KOPT-K1 (cell line): ENCODE data around the gene LZTR1.

Source experiments
- H3K27ac ChIP-seq: fragments of 200-600 bp; sonication (generic); 2 replicates; pipeline ENCODE4 v1.5.1; 2016; ENCODE audit warnings: antibody characterized with exemption, mild to moderate bottlenecking, low read depth, low read length; ENCODE audit not compliant: poor library complexity, severe bottlenecking
- H3K36me3 ChIP-seq: fragments of 200-600 bp; sonication (generic); 2 replicates; pipeline ENCODE4 v1.5.1; 2017; ENCODE audit warnings: antibody characterized with exemption, mild to moderate bottlenecking, low read length, moderate library complexity; ENCODE audit not compliant: insufficient read depth
- H3K9me3 ChIP-seq: fragments of 200-600 bp; sonication (generic); 2 replicates; pipeline ENCODE4 v1.5.1; 2017; ENCODE audit warnings: antibody characterized with exemption, low read length, mild to moderate bottlenecking; ENCODE audit not compliant: insufficient read depth, poor library complexity, severe bottlenecking

LZTR1 gene

GRCh38 chr22:20993304-20994127, 11.4 kb downstream of the LZTR1 start:
- Histone ChIP-seq H3K27ac (no peak overlapping the region), H3K36me3 (peaks cover 67% of the 10 kb centered on the region), H3K9me3 (no peaks in the 10 kb centered on the region)

GRCh38 chr22:20994128-20994901, 12.2 kb downstream of the LZTR1 start:
- Histone ChIP-seq H3K27ac (no peak overlapping the region), H3K9me3 (no peaks in the 10 kb centered on the region), H3K36me3 (peaks cover 69% of the 10 kb centered on the region)

- Histone ChIP-seq H3K36me3 (peaks cover 74% of the 10 kb centered on the region), H3K27ac (no peak overlapping the region)
These were observed 12.8 kb downstream of the LZTR1 start for GRCh38 chr22:20994902-20995241.

GRCh38 chr22:20995329-20996030, 13.4 kb downstream of the LZTR1 start:
- Histone ChIP-seq H3K36me3 (peaks cover 79% of the 10 kb centered on the region), H3K27ac (no peak overlapping the region), H3K9me3 (no peaks in the 10 kb centered on the region)

More at GRCh38 chr22:20994902-20995241, 12.8 kb downstream of the LZTR1 start:
- no peaks in the 10 kb centered on the region for H3K9me3 ChIP-seq

- no peaks in the 10 kb centered on the region for H3K9me3 ChIP-seq
- no peak overlapping the region for H3K27ac ChIP-seq
- peaks cover 76% of the 10 kb centered on the region for H3K36me3 ChIP-seq
These were observed 13.9 kb downstream of the LZTR1 start for GRCh38 chr22:20996031-20996410.

- peaks cover 67% of the 10 kb centered on the region for H3K36me3 ChIP-seq
- no peaks in the 10 kb centered on the region for H3K9me3 ChIP-seq
- H3K27ac ChIP-seq, result no peak overlapping the region
These were observed 14.8 kb downstream of the LZTR1 start for GRCh38 chr22:20996598-20997535.

GRCh38 chr22:20997536-20998257, 15.6 kb downstream of the LZTR1 start:
- Histone ChIP-seq H3K36me3 (peaks cover 59% of the 10 kb centered on the region), H3K9me3 (no peaks in the 10 kb centered on the region), H3K27ac (no peak overlapping the region)

- Histone ChIP-seq H3K27ac (no peak overlapping the region), H3K9me3 (no peaks in the 10 kb centered on the region), H3K36me3 (peaks cover 52% of the 10 kb centered on the region)
These were observed 16.6 kb downstream of the LZTR1 start for GRCh38 chr22:20998411-20999336.

GRCh38 chr22:20999350-21000206, 17.5 kb downstream of the LZTR1 start:
- Histone ChIP-seq H3K36me3 (peaks cover 52% of the 10 kb centered on the region), H3K27ac (peak overlapping the region; percentile 91), H3K9me3 (no peaks in the 10 kb centered on the region)

- H3K36me3 ChIP-seq, result peaks cover 52% of the 10 kb centered on the region
- peak overlapping the region; percentile 91 for H3K27ac ChIP-seq
- H3K9me3 ChIP-seq, result no peaks in the 10 kb centered on the region
These were observed 18.3 kb downstream of the LZTR1 start for GRCh38 chr22:21000207-21000986.

- Histone ChIP-seq H3K27ac (peak overlapping the region; percentile 91), H3K36me3 (peaks cover 46% of the 10 kb centered on the region), H3K9me3 (no peaks in the 10 kb centered on the region)
These were observed 19.0 kb downstream of the LZTR1 start for GRCh38 chr22:21000987-21001600.
